ENCODE data around the gene FUZ.

FUZ gene

DNA sequence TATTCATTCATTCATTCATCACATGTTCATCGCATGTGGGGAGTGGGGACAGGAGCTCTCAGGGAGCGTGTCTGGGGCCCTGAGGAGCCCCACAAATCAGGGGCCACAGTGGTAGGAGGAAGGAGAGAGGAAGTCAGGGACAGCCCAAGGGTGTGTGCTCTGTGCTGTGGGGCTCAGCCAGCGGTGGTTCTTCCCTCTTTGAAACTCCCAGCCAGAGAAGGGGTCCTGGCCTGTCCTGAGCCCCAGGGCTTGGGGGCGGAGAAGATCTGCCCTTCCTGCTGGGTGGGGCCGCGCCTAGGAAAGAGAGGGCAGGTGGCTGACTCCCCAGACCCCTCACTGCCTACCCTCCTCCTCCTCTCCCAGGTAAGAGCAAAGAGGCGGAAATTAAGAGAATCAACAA is 31.7 kb downstream of the FUZ start:
- H3K36me3 ChIP-seq (ENCODE audit: insufficient read depth, low read length) = peaks cover 10% of the 10 kb centered on the region; the same call in 1 of the 2 replicates
- DNase-seq (ENCODE audit: low read depth, low spot score) = no peak
- H3K27ac ChIP-seq = no peak overlapping the region
- no peak overlapping the region for H3K4me3 ChIP-seq
- no peaks in the 10 kb centered on the region for H3K9me3 ChIP-seq (ENCODE audit: low read depth, low read length)
- TF ChIP-seq EZH2 (IDR thresholded peaks at IDR 0.05) (no peak), FOXP2 (optimal IDR thresholded peaks at IDR 0.05; ENCODE audit: control extremely low read depth, extremely low read length, insufficient read depth) (no peak), POLR2AphosphoS5 (IDR thresholded peaks at IDR 0.05; ENCODE audit: borderline replicate concordance, low read depth, low read length) (no peak)
- H3K9ac ChIP-seq (ENCODE audit: insufficient read length) = no peak overlapping the region

DNA sequence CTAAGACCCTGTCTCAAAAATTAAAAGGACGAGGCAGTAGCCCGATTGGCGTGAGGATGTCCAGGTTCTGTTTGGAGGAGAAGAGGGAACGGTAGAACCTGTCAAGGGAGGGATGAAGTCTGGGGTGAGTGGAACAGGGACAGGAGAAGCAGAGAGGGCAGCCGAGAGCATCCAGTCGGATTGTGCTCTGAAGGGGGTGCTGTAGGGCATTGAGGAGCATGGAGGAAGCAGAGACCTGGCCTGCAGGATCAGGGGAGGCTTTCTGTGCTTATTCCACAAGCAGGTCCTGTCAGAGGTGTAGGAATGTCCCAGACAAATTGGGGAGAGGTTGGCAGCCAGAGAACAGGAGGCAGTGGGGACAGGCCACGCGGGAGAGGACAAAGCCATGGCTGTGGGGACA is 32.2 kb downstream of the FUZ start:
- Histone ChIP-seq H3K36me3 (ENCODE audit: insufficient read depth, low read length) (peaks cover 10% of the 10 kb centered on the region; the same call in 1 of the 2 replicates), H3K4me3 (no peak overlapping the region), H3K9ac (ENCODE audit: insufficient read length) (no peak overlapping the region), H3K27ac (no peak overlapping the region), H3K9me3 (ENCODE audit: low read depth, low read length) (no peaks in the 10 kb centered on the region)
- TF ChIP-seq POLR2AphosphoS5 (IDR thresholded peaks at IDR 0.05; ENCODE audit: borderline replicate concordance, low read depth, low read length) (no peak), EZH2 (IDR thresholded peaks at IDR 0.05) (no peak), FOXP2 (optimal IDR thresholded peaks at IDR 0.05; ENCODE audit: control extremely low read depth, extremely low read length, insufficient read depth) (no peak)
- DNase-seq (ENCODE audit: low read depth, low spot score) = no peak

DNA sequence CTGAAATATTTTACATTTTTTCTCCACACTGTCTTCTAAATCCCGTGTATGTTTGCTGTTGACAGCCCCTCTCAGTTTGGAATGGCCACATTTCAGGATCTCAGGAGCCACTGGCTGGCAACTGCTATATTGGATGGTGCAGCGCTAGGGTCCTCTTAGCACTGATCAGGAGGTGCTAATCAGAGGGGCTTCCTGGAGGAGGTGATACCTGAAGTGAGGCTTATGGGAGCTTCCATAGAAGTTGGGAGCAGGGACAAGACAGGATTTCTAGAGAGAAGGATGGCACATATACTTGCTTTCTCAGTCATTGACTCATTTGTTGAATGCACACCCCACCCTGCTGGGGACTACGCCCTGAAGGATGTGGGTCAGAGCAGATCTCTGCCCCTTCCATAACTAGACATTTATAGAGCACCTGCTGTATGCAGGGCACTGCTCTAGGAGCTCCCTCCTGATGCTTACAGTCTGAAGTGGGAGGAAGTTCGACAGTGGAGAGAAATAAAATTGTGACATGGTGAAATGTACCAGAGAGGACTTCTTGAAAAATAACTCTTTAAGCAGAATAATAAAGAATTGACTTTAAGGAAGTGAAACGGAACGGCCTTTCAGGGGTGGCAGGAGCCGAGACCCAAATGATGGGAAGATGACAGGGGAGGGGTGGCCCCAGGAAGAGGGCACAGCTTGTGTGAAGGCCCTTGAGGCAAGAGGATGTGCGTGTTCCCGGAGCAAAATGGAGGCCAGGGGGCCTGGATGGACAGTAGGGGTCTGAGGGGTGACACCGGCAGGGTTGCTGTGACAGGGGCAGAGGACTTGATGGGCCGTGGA is 33.1 kb downstream of the FUZ start:
- peaks cover 10% of the 10 kb centered on the region; the same call in 1 of the 2 replicates for H3K36me3 ChIP-seq (ENCODE audit: insufficient read depth, low read length)
- no peak overlapping the region for H3K4me3 ChIP-seq
- TF ChIP-seq FOXP2 (optimal IDR thresholded peaks at IDR 0.05; ENCODE audit: control extremely low read depth, extremely low read length, insufficient read depth) (no peak), POLR2AphosphoS5 (IDR thresholded peaks at IDR 0.05; ENCODE audit: borderline replicate concordance, low read depth, low read length) (no peak), EZH2 (IDR thresholded peaks at IDR 0.05) (no peak)
- H3K27ac ChIP-seq = no peak overlapping the region
- no peak for DNase-seq (ENCODE audit: low read depth, low spot score)
- H3K9ac ChIP-seq (ENCODE audit: insufficient read length) = no peak overlapping the region
- no peaks in the 10 kb centered on the region for H3K9me3 ChIP-seq (ENCODE audit: low read depth, low read length)

DNA sequence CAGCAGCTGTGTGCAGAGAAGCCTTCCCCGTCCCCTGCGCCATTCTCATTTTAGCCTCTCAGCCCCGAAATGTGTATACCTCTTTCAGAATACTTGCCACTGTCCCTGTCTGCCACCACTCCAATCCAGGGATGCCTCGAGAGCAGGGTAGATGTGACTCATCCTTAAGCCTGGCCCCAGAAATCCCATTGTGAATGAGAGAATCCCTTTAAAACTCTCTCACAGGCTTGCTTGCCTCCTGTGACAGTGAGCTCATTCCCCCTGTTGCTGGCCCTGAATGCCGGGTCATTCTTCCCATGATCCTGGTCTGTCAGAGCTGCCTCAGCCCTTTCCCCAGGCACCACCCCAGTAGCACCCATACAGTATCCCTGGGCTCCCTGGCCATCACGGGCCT is 36.7 kb downstream of the FUZ start:
- no peak overlapping the region for H3K27ac ChIP-seq
- no peak overlapping the region for H3K9ac ChIP-seq (ENCODE audit: insufficient read length)
- no peaks in the 10 kb centered on the region for H3K36me3 ChIP-seq (ENCODE audit: insufficient read depth, low read length)
- no peaks in the 10 kb centered on the region for H3K9me3 ChIP-seq (ENCODE audit: low read depth, low read length)
- no peak for TF ChIP-seq EZH2 (IDR thresholded peaks at IDR 0.05)
- DNase-seq (ENCODE audit: low read depth, low spot score) = no peak
- no peak overlapping the region for H3K4me3 ChIP-seq

DNA sequence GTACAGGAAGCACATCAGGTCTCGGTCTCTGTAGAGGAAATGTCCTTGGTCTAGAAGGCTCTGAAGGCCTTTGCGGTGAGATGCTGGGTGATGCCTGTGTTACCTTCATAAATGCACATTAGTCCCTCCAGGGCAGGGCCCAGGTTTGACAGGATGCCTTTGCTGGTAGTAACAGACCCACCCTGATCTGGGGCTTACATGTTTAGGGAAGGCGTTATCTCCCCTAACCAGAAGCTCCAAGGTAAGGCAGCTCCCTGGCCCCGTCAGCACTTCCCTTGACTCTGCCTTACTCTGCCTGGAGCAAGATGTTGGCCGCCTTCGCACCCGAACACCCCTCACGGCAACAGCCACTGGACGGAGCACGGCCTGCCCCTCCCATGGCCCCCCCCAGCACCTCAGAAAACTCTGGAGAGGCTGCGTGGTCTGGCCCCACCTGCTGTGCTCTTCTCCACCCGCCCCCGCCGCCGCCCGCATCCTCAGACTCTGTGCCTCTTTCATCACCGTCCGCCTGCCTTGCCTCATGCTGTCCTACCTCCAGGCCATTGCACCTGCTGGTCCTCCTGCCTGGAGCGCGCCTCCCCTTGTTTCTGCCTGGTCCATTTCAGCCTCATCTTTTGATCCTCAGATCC is 37.2 kb downstream of the FUZ start:
- no peak for DNase-seq (ENCODE audit: low read depth, low spot score)
- Histone ChIP-seq H3K9me3 (ENCODE audit: low read depth, low read length) (no peaks in the 10 kb centered on the region), H3K36me3 (ENCODE audit: insufficient read depth, low read length) (no peaks in the 10 kb centered on the region), H3K27ac (no peak overlapping the region), H3K9ac (ENCODE audit: insufficient read length) (no peak overlapping the region), H3K4me3 (no peak overlapping the region)
- TF ChIP-seq EZH2 (IDR thresholded peaks at IDR 0.05) (no peak), FOXP2 (optimal IDR thresholded peaks at IDR 0.05; ENCODE audit: control extremely low read depth, extremely low read length, insufficient read depth) (no peak), POLR2AphosphoS5 (IDR thresholded peaks at IDR 0.05; ENCODE audit: borderline replicate concordance, low read depth, low read length) (no peak)

DNA sequence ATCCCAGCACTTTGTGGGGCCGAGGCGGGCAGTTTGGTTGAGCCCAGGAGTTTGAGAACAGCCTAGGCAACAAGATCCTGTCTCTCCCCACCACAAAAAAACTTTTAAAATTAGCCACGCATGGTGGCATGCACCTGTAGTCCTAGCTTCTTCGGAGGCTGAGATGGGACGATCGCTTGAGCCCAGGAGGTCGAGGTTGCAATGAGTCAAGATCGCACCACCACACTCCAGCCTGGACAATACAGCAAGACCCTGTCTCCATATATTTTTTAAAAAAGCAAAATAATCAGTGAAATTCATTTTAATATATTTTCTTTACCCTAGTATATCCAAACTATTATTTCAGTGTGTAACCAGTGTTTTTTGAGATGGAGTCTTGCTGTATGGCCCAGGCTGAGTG is 38.1 kb downstream of the FUZ start:
- no peaks in the 10 kb centered on the region for H3K9me3 ChIP-seq (ENCODE audit: low read depth, low read length)
- TF ChIP-seq EZH2 (IDR thresholded peaks at IDR 0.05) (no peak), FOXP2 (optimal IDR thresholded peaks at IDR 0.05; ENCODE audit: control extremely low read depth, extremely low read length, insufficient read depth) (no peak), POLR2AphosphoS5 (IDR thresholded peaks at IDR 0.05; ENCODE audit: borderline replicate concordance, low read depth, low read length) (no peak)
- DNase-seq (ENCODE audit: low read depth, low spot score) = no peak
- H3K4me3 ChIP-seq = no peak overlapping the region
- H3K36me3 ChIP-seq (ENCODE audit: insufficient read depth, low read length) = no peaks in the 10 kb centered on the region
- no peak overlapping the region for H3K9ac ChIP-seq (ENCODE audit: insufficient read length)
- no peak overlapping the region for H3K27ac ChIP-seq

DNA sequence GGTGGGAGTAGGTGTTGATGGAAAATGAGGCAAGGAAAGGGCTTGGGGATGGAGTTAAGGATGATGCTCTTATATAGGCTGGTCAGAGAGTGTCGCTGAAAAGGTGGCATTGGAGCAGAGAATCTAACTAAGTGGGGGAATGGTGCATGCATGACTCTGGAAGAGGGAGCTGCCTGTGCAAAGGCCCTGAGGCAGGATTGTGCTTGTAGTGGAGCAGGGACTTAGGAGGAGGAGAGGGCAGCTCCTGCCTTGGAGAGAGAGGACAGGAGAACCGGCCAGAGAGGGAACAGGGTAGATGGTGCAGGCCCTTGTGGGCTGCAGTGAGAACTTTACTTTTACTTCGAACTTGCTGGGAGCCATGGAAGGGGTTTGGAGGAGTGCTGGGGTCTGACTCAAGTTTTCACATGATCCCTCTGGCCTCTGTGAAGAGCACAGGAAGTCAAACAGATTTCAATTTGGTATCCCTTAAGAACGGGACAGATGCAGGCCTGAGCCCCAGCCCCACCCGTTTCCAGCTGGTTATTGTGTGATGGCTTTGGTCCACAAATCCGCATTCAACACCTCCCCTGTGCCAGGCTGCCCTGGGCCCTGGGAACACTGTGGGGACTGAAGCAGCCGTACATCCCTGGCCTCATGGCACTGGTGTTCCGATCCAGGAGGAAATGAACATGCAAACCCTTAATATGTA is 39.3 kb downstream of the FUZ start:
- TF ChIP-seq EZH2 (IDR thresholded peaks at IDR 0.05) (no peak), FOXP2 (optimal IDR thresholded peaks at IDR 0.05; ENCODE audit: control extremely low read depth, extremely low read length, insufficient read depth) (no peak), POLR2AphosphoS5 (IDR thresholded peaks at IDR 0.05; ENCODE audit: borderline replicate concordance, low read depth, low read length) (no peak)
- Histone ChIP-seq H3K9ac (ENCODE audit: insufficient read length) (no peak overlapping the region), H3K36me3 (ENCODE audit: insufficient read depth, low read length) (no peaks in the 10 kb centered on the region), H3K27ac (no peak overlapping the region), H3K4me3 (no peak overlapping the region), H3K9me3 (ENCODE audit: low read depth, low read length) (no peaks in the 10 kb centered on the region)
- no peak for DNase-seq (ENCODE audit: low read depth, low spot score)

DNA sequence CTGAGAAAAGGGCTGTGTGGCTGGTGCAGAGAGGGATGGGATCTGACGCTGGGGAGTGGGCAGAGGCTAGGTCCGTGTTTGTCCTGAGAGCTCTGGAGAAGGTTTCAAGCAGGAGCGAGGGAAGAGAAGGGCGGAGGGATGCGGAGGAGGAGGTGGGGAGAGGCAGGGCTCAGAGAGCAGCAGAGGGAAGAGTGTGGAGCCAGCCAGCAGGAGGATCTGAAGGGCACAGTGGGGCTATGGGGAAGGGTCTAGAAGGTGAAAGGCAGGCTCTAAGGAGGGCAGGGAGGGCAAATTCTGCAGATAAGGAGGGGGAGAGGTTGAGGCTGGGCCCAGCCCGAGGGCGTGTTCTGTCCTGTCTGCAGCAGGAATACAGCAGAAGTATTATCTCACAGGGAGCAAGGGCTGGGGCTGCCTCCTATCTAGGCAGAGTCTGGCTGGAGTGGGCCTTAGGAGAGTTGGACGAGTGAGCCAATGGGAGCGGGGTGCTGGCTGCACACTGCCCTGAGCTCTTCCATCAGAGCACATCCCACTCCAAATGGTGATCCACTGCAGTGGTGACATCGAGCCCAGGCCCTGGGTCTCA is 40.2 kb downstream of the FUZ start:
- no peak for DNase-seq (ENCODE audit: low read depth, low spot score)
- H3K4me3 ChIP-seq = no peak overlapping the region
- H3K27ac ChIP-seq = no peak overlapping the region
- H3K36me3 ChIP-seq (ENCODE audit: insufficient read depth, low read length) = no peaks in the 10 kb centered on the region
- TF ChIP-seq FOXP2 (optimal IDR thresholded peaks at IDR 0.05; ENCODE audit: control extremely low read depth, extremely low read length, insufficient read depth) (no peak), EZH2 (IDR thresholded peaks at IDR 0.05) (no peak), POLR2AphosphoS5 (IDR thresholded peaks at IDR 0.05; ENCODE audit: borderline replicate concordance, low read depth, low read length) (no peak)
- H3K9ac ChIP-seq (ENCODE audit: insufficient read length) = no peak overlapping the region
- no peaks in the 10 kb centered on the region for H3K9me3 ChIP-seq (ENCODE audit: low read depth, low read length)
